ENCODE results near the gene ZSCAN1.

The ZSCAN1 gene

GRCh38 chr19:58067240-58067912 lies 33.6 kb downstream of the ZSCAN1 start:
- Histone ChIP-seq H3K27me3 (ENCODE audit: insufficient read depth, low read length, poor library complexity, severe bottlenecking) (no peaks in the 10 kb centered on the region), H3K9ac (ENCODE audit: low read depth, low read length, poor library complexity, severe bottlenecking) (no peak overlapping the region), H3K4me2 (ENCODE audit: low read depth, low read length, poor library complexity, severe bottlenecking) (no peak overlapping the region), H4K20me1 (ENCODE audit: insufficient read depth, low read length, poor library complexity, severe bottlenecking) (no peaks in the 10 kb centered on the region), H3F3A (ENCODE audit: low read depth) (no peaks in the 10 kb centered on the region), H3K9me3 (ENCODE audit: insufficient read depth, low read depth, low read length) (peaks cover 30% of the 10 kb centered on the region; the same call in 1 of the 2 replicates), H3K9me2 (replicated peaks; ENCODE audit: low read depth, low read length) (no peaks in the 10 kb centered on the region), H2AFZ (ENCODE audit: low read length) (no peak overlapping the region), H3K79me2 (ENCODE audit: insufficient read depth, low read length) (no peaks in the 10 kb centered on the region), H3K4me1 (ENCODE audit: insufficient read depth, low read length, poor library complexity, severe bottlenecking) (no peaks in the 10 kb centered on the region), H3K4me3 (ENCODE audit: low read length, poor library complexity, severe bottlenecking) (no peak overlapping the region), H3K36me3 (ENCODE audit: insufficient read depth, low read length) (no peaks in the 10 kb centered on the region)
- TF ChIP-seq EZH2phosphoT487 (IDR thresholded peaks at IDR 0.05; ENCODE audit: borderline replicate concordance) (no peak), CTCF (conservative IDR thresholded peaks at IDR 0.05; ENCODE audit: low read length) (no peak)

GRCh38 chr19:58079792-58080191 lies 46.0 kb downstream of the ZSCAN1 start:
- Histone ChIP-seq H3K79me2 (ENCODE audit: insufficient read depth, low read length) (no peaks in the 10 kb centered on the region), H3K4me3 (ENCODE audit: low read length, poor library complexity, severe bottlenecking) (no peak overlapping the region), H4K20me1 (ENCODE audit: insufficient read depth, low read length, poor library complexity, severe bottlenecking) (no peaks in the 10 kb centered on the region), H3K9me2 (replicated peaks; ENCODE audit: low read depth, low read length) (no peaks in the 10 kb centered on the region), H3K4me1 (ENCODE audit: insufficient read depth, low read length, poor library complexity, severe bottlenecking) (no peaks in the 10 kb centered on the region), H2AFZ (ENCODE audit: low read length) (no peak overlapping the region), H3K4me2 (ENCODE audit: low read depth, low read length, poor library complexity, severe bottlenecking) (no peak overlapping the region), H3F3A (ENCODE audit: low read depth) (no peaks in the 10 kb centered on the region), H3K9me3 (ENCODE audit: insufficient read depth, low read depth, low read length) (peaks cover 20% of the 10 kb centered on the region; the same call in 1 of the 2 replicates), H3K9ac (ENCODE audit: low read depth, low read length, poor library complexity, severe bottlenecking) (no peak overlapping the region), H3K27me3 (ENCODE audit: insufficient read depth, low read length, poor library complexity, severe bottlenecking) (no peaks in the 10 kb centered on the region), H3K36me3 (ENCODE audit: insufficient read depth, low read length) (no peaks in the 10 kb centered on the region)
- TF ChIP-seq CTCF (conservative IDR thresholded peaks at IDR 0.05; ENCODE audit: low read length) = no peak
- TF ChIP-seq EZH2phosphoT487 (IDR thresholded peaks at IDR 0.05; ENCODE audit: borderline replicate concordance) = no peak

- no peaks in the 10 kb centered on the region for H3K4me1 ChIP-seq (ENCODE audit: insufficient read depth, low read length, poor library complexity, severe bottlenecking)
- peaks cover 22% of the 10 kb centered on the region; the same call in 1 of the 2 replicates for H3K9me3 ChIP-seq (ENCODE audit: insufficient read depth, low read depth, low read length)
- no peak for TF ChIP-seq CTCF (conservative IDR thresholded peaks at IDR 0.05; ENCODE audit: low read length)
- no peak for TF ChIP-seq EZH2phosphoT487 (IDR thresholded peaks at IDR 0.05; ENCODE audit: borderline replicate concordance)
- H4K20me1 ChIP-seq (ENCODE audit: insufficient read depth, low read length, poor library complexity, severe bottlenecking) = no peaks in the 10 kb centered on the region
- no peak overlapping the region for H2AFZ ChIP-seq (ENCODE audit: low read length)
- no peaks in the 10 kb centered on the region for H3K9me2 ChIP-seq (replicated peaks; ENCODE audit: low read depth, low read length)
- H3K27me3 ChIP-seq (ENCODE audit: insufficient read depth, low read length, poor library complexity, severe bottlenecking) = no peaks in the 10 kb centered on the region
- no peak overlapping the region for H3K4me2 ChIP-seq (ENCODE audit: low read depth, low read length, poor library complexity, severe bottlenecking)
- no peak overlapping the region for H3K9ac ChIP-seq (ENCODE audit: low read depth, low read length, poor library complexity, severe bottlenecking)
- no peak overlapping the region for H3K4me3 ChIP-seq (ENCODE audit: low read length, poor library complexity, severe bottlenecking)
- no peaks in the 10 kb centered on the region for H3K79me2 ChIP-seq (ENCODE audit: insufficient read depth, low read length)
- H3K36me3 ChIP-seq (ENCODE audit: insufficient read depth, low read length) = no peaks in the 10 kb centered on the region
- H3F3A ChIP-seq (ENCODE audit: low read depth) = no peaks in the 10 kb centered on the region
These were observed 49.2 kb downstream of the ZSCAN1 start for GRCh38 chr19:58083021-58083420.
